Measurements from ENCODE around the gene RTTN. TPM values are rescaled to one million over a fixed set of nuclear protein-coding genes. Genes with fewer than 3 reads are reported as not detected.

RTTN gene
- polyA plus RNA-seq, 3 donors, result 0.22 to 2.7 (median 0.25) TPM

GRCh38 chr18:70249118-70249517 lies 43.6 kb upstream of the RTTN start:
- Histone ChIP-seq H3K4me1 (ENCODE audit: control insufficient read depth in 1 of 2, insufficient read depth in 2 of 2, low read length in 2 of 2) (no peaks in the 10 kb centered on the region), H3K9me3 (replicated peaks in 1 of 2; ENCODE audit: control insufficient read depth in 1 of 2, insufficient read depth in 1 of 2, low read length in 2 of 2) (peaks cover 0 to 11% of the 10 kb centered on the region in 2 donors), H3K79me2 (ENCODE audit: insufficient read depth, low read length) (no peaks in the 10 kb centered on the region), H3K9ac (ENCODE audit: insufficient read depth, low read length, poor library complexity, severe bottlenecking) (no peak overlapping the region), H3K4me3 (replicated peaks in 1 of 3; ENCODE audit: low read depth in 2 of 3, low read length in 3 of 3) (no peak overlapping the region), H3K4me2 (replicated peaks; ENCODE audit: extremely low read depth, low read length, poor library complexity, severe bottlenecking) (no peak overlapping the region), H4K20me1 (ENCODE audit: insufficient read depth, low read length) (no peaks in the 10 kb centered on the region), H3K27ac (ENCODE audit: low read depth in 1 of 2, low read length in 2 of 2) (no peak overlapping the region), H2AFZ (ENCODE audit: insufficient read depth, low read depth, low read length, poor library complexity, severe bottlenecking) (no peak overlapping the region), H3K27me3 (ENCODE audit: control insufficient read depth in 2 of 2, insufficient read depth in 2 of 2, low read length in 2 of 2) (no peaks in the 10 kb centered on the region), H3K36me3 (replicated peaks in 1 of 2; ENCODE audit: control insufficient read depth in 1 of 2, insufficient read depth in 2 of 2, low read length in 2 of 2) (no peaks in the 10 kb centered on the region)
- WGBS (ENCODE audit: insufficient coverage), result 92% methylated on average over 3 of the region's 5 CpGs
- no peak for TF ChIP-seq CTCF (IDR thresholded peaks at IDR 0.05)
- H3K27me3 Mint-ChIP-seq (ENCODE audit: low read depth in 3 of 3), result peaks cover 0 to 2% (median 0%) of the 10 kb centered on the region in 3 donors
- H3K4me1 Mint-ChIP-seq, result no peaks in the 10 kb centered on the region
- H3K4me3 Mint-ChIP-seq, result no peak overlapping the region
- intact Hi-C loops (cut with micrococcal nuclease), result no loop called here
- no peaks in the 10 kb centered on the region for H3K36me3 Mint-ChIP-seq
- H3K27ac Mint-ChIP-seq, result no peak overlapping the region
- DNase-seq, result no peak
- peaks cover 2 to 15% (median 7%) of the 10 kb centered on the region in 7 donors for H3K9me3 Mint-ChIP-seq

DNA sequence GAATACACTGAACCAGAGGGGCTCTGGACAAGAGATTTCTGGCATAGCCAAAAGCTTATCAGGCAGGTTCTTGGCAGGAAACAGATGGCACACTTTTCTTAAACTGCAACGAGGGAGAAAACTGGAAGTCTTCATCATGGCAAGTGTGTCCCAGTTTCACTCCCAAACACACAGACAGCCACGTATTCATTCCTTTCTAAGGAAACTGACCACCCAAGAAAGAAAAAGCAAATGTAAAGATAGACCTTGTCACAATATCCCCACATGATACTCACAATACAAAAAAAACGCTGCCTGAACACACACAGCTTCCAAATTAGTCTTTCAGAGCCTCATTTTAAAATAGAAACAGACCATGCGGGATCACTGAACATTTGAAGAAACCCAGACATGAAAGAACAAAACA lies 40.6 kb upstream of the RTTN start:
- Mint-ChIP-seq H3K27me3 (ENCODE audit: low read depth in 3 of 3) (peaks cover 0 to 2% (median 2%) of the 10 kb centered on the region in 3 donors), H3K27ac (no peak overlapping the region), H3K9me3 (peaks cover 2 to 16% (median 10%) of the 10 kb centered on the region in 7 donors), H3K36me3 (no peaks in the 10 kb centered on the region), H3K4me1 (no peaks in the 10 kb centered on the region), H3K4me3 (no peak overlapping the region)
- H3K27me3 ChIP-seq (ENCODE audit: control insufficient read depth in 2 of 2, insufficient read depth in 2 of 2, low read length in 2 of 2), result no peaks in the 10 kb centered on the region
- H3K4me2 ChIP-seq (replicated peaks; ENCODE audit: extremely low read depth, low read length, poor library complexity, severe bottlenecking), result no peak overlapping the region
- intact Hi-C loops (cut with micrococcal nuclease), result no loop called here
- no peaks in the 10 kb centered on the region for H3K79me2 ChIP-seq (ENCODE audit: insufficient read depth, low read length)
- H3K27ac ChIP-seq (ENCODE audit: low read depth in 1 of 2, low read length in 2 of 2), result no peak overlapping the region
- H2AFZ ChIP-seq (ENCODE audit: insufficient read depth, low read depth, low read length, poor library complexity, severe bottlenecking), result no peak overlapping the region
- WGBS (ENCODE audit: insufficient coverage), result 0% methylated on average over 2 of the region's 4 CpGs
- H3K9me3 ChIP-seq (replicated peaks in 1 of 2; ENCODE audit: control insufficient read depth in 1 of 2, insufficient read depth in 1 of 2, low read length in 2 of 2), result peaks cover 0 to 11% of the 10 kb centered on the region in 2 donors
- H3K36me3 ChIP-seq (replicated peaks in 1 of 2; ENCODE audit: control insufficient read depth in 1 of 2, insufficient read depth in 2 of 2, low read length in 2 of 2), result no peaks in the 10 kb centered on the region
- H4K20me1 ChIP-seq (ENCODE audit: insufficient read depth, low read length), result no peaks in the 10 kb centered on the region
- no peak overlapping the region for H3K4me3 ChIP-seq (replicated peaks in 1 of 3; ENCODE audit: low read depth in 2 of 3, low read length in 3 of 3)
- no peak for TF ChIP-seq CTCF (IDR thresholded peaks at IDR 0.05)
- DNase-seq, result no peak
- no peaks in the 10 kb centered on the region for H3K4me1 ChIP-seq (ENCODE audit: control insufficient read depth in 1 of 2, insufficient read depth in 2 of 2, low read length in 2 of 2)
- H3K9ac ChIP-seq (ENCODE audit: insufficient read depth, low read length, poor library complexity, severe bottlenecking), result no peak overlapping the region

Measured in CD14-positive monocyte (primary cell).